Small intestine (tissue), 7 donors: Measurements from ENCODE around the gene HOXA5. TPM values are rescaled to one million over a fixed set of nuclear protein-coding genes. Genes with fewer than 3 reads are reported as not detected.

Experiments used
- DNase-seq, 2 donors: peaks; one replicate each; pipeline versions ENCODE4 v3.0.0 to v3.0.0-alpha.2; 2013
- FAIRE-seq: peaks from 2 replicates; lab custom pipeline; 2012; peaks lifted over from hg19 to GRCh38; lab: Jason Lieb, UNC
- H3K27ac ChIP-seq, 3 donors: one replicate each; pipeline ENCODE4 v1.5.1; 2013; ENCODE audit warnings: low read length in 2 of 3, mild to moderate bottlenecking in 2 of 3, control low read depth in 1 of 3, inconsistent platforms in 1 of 3, low read depth in 1 of 3, moderate library complexity in 1 of 3
- H3K27me3 ChIP-seq, 3 donors: one replicate each; pipeline ENCODE4 v1.6.1; 2013; ENCODE audit warnings: low read length in 3 of 3, inconsistent platforms in 1 of 3; ENCODE audit not compliant: control insufficient read depth in 3 of 3, insufficient read depth in 3 of 3
- H3K36me3 ChIP-seq, 3 donors: one replicate each; pipeline ENCODE4 v1.6.1; 2013; ENCODE audit warnings: low read length in 3 of 3, inconsistent platforms in 1 of 3, low read depth in 1 of 3, mild to moderate bottlenecking in 1 of 3, moderate library complexity in 1 of 3; ENCODE audit not compliant: control insufficient read depth in 3 of 3, insufficient read depth in 2 of 3
- H3K4me1 ChIP-seq, 3 donors: one replicate each; pipeline ENCODE4 v1.6.1; 2013; ENCODE audit warnings: low read length in 2 of 3, inconsistent platforms in 1 of 3, low read depth in 1 of 3, mild to moderate bottlenecking in 1 of 3, moderate library complexity in 1 of 3; ENCODE audit not compliant: control insufficient read depth in 3 of 3, insufficient read depth in 2 of 3
- H3K4me3 ChIP-seq, 3 donors: one replicate each; pipeline ENCODE4 v1.5.1; 2013; ENCODE audit warnings: low read length in 3 of 3, control low read depth in 1 of 3, inconsistent platforms in 1 of 3, low read depth in 1 of 3, mild to moderate bottlenecking in 1 of 3, moderate library complexity in 1 of 3
- H3K9me3 ChIP-seq, 2 donors: one replicate each; pipeline ENCODE4 v1.6.1; 2013; ENCODE audit warnings: low read depth in 1 of 2, low read length in 1 of 2; ENCODE audit not compliant: control insufficient read depth in 2 of 2, insufficient read depth in 1 of 2
- WGBS, 3 donors: extraction: QIAGEN DNeasy Blood & Tissue Kit; methylation state at CpG; one replicate each; pipeline ENCODE4 v1.1.7; 2013; 5-methylcytosine and 5-hydroxymethylcytosine counted together
- polyA plus RNA-seq, 4 donors: library from polyadenylated mRNA; stranded (reverse) in 3 of 4; unstranded in 1 of 4; fragments of 200-250 nt in 3 of 4; fragments of 120-200 nt in 1 of 4; gene quantifications; one replicate each; pipeline versions ENCODE4 v1.2.1 to v1.2.3, GENCODE V29; 2013
- donor health status: healthy with polysubstance abuse.
- donor health status: control.
- donor health status: control.
- donor health status: Bipolar disorder and iron deficiency.
- donor health status: healthy.

The HOXA5 gene
- polyA plus RNA-seq, 4 donors, result 0.45 to 44.0 (median 5.1) TPM

DNA sequence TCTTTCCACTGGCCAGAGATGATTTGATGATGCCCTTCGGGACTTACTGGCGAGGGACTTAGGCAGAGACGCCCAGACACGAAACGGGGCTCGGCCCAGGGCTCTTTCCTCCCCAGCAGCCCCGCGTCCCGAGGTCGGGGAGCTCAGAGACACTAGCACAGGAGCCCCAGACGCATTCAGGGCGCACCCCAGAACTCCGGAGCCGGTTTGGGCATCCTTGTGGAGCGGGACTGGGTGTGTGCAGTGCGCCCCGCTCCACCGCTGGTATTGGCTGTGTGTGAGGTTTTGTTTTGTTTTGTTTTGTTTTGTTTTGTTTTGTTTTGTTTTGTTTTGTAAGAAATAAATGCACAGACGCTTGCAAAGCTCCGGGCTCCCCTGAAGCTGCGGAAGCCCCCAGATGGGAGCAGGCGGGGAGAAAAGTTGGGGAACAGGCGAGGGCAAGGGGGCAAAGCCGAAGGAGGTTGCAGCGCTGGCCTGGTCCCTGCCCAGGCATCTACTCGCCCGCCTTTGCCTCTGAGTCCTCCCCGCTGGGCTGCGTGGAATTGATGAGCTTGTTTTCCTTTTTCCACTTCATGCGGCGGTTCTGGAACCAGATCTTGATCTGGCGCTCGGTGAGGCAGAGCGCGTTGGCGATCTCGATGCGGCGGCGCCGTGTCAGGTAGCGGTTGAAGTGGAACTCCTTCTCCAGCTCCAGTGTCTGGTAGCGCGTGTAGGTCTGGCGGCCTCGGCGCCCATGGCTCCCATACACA is 1.9 kb upstream of the HOXA5 start:
- Histone ChIP-seq H3K9me3 (no peaks in the 10 kb centered on the region), H3K27me3 (peaks cover 9 to 78% (median 13%) of the 10 kb centered on the region in 3 donors), H3K4me1 (peaks cover 0 to 42% (median 0%) of the 10 kb centered on the region in 3 donors), H3K36me3 (peaks cover 0 to 38% (median 0%) of the 10 kb centered on the region in 3 donors), H3K4me3 (peak overlapping the region in 1 of 3 donors; percentile 29), H3K27ac (peak overlapping the region in 2 of 3 donors; percentile 52 to 62)
- DNase-seq, result no peak
- FAIRE-seq, result no peak
- WGBS, 3 donors, result 29 to 67% (median 47%) methylated on average over 47 of the region's 47 CpGs

DNA sequence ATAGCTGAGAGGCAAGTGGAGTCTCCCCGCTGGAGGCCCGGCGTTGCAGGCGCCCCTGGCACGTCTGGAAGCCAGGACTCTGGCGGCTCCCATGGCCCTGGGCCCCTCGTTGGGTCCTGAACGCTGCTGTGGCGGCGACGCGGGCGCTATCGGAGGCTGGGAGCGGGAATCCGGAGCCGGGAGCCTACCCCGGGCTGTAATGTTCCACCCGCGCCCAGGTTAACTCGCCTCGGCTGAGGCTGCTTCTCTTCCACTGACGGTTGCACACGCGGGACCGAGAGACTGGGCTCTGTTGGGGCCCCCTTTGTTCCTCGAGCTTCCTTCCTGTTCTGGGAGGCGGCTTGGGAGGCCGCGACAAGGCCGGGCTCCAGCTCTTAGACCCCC is 1.3 kb upstream of the HOXA5 start:
- Histone ChIP-seq H3K27ac (peak overlapping the region in 2 of 3 donors; percentile 52 to 62), H3K36me3 (peaks cover 0 to 35% (median 0%) of the 10 kb centered on the region in 3 donors), H3K4me1 (peaks cover 0 to 41% (median 2%) of the 10 kb centered on the region in 3 donors), H3K27me3 (peaks cover 9 to 72% (median 13%) of the 10 kb centered on the region in 3 donors), H3K4me3 (peak overlapping the region in 1 of 3 donors; percentile 29), H3K9me3 (no peaks in the 10 kb centered on the region)
- FAIRE-seq, result no peak
- WGBS, 3 donors, result 7 to 47% (median 32%) methylated on average over 30 to 31 of the region's 31 CpGs
- no peak for DNase-seq

DNA sequence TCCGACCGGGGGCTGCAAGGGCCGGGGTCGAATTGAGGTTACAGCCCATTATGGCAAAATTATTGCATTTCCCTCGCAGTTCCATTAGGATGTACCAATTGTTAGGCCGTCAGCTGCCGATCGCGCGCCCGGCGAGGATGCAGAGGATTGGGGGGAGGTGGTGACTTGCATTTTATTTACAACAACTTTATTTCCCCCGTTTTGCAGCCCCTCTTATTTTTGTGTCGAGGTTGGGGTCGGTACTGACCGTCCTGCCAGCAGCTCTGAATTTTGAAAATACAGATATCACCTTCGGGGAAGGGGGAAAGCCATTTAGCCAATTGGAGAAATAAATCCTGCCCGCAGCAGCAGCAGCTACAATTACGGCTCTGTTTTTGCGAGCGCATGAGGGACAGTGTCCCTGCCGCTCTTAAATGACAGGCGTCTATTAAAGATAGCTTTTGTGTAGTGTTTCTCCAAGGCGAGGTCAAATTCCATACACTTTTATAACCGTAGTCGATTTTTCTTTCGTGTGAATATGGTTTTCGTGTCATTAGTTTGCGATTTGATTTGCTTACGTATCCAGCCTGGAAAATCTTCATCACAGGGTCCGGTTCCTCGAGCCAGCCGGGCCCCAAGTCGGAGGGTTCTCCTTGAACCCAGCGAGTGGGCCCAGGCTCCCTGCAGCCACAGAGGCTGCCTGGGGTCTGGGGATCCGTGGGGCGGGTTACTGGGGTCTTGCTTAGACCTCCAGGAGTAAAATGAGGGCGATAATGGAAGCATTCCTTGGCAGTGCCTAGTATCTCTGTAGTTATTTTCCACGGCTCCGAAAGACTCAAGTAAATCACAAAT is 684 bp upstream of the HOXA5 start:
- H3K27ac ChIP-seq, result peak overlapping the region in 2 of 3 donors; percentile 55 to 62
- FAIRE-seq (no peak), DNase-seq (peak in 1 of 2 donors; percentile 66)
- H3K4me1 ChIP-seq, result peaks cover 0 to 41% (median 2%) of the 10 kb centered on the region in 3 donors
- 14 to 45% (median 39%) methylated on average over 40 of the region's 40 CpGs for WGBS, 3 donors
- H3K36me3 ChIP-seq, result peaks cover 0 to 35% (median 0%) of the 10 kb centered on the region in 3 donors
- H3K9me3 ChIP-seq, result no peaks in the 10 kb centered on the region
- peak overlapping the region in 2 of 3 donors; percentile 29 to 46 for H3K4me3 ChIP-seq
- H3K27me3 ChIP-seq, result peaks cover 9 to 68% (median 13%) of the 10 kb centered on the region in 3 donors

DNA sequence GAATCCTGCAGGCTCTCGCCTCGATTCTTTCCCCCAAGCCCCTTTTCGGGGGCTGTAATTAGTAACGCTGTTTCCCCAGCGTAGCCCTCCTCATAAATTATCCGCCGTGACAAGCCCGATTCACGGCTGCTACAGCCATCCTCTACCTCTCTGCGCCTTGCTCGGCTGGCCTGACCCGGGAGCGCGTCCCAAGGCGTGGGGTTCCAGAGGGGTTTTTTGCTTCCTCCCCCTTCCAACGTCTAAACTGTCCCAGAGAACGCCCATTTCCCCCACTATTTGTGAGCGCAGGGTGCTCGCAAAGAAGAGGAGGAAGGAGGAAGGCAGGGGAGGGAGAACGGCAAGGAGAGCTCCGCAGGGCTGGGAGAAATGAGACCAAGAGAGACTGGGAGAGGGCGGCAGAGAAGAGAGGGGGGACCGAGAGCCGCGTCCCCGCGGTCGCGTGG is 880 bp downstream of the HOXA5 start:
- Histone ChIP-seq H3K36me3 (peaks cover 0 to 35% (median 0%) of the 10 kb centered on the region in 3 donors), H3K27ac (peak overlapping the region in 2 of 3 donors; percentile 75 to 94), H3K4me3 (peak overlapping the region; percentile 42 to 64 (median 46)), H3K4me1 (peaks cover 0 to 43% (median 2%) of the 10 kb centered on the region in 3 donors), H3K9me3 (no peaks in the 10 kb centered on the region), H3K27me3 (peaks cover 9 to 52% (median 13%) of the 10 kb centered on the region in 3 donors)
- no peak for DNase-seq
- no peak for FAIRE-seq
- WGBS, 3 donors, result 14 to 20% (median 17%) methylated on average over 28 to 29 of the region's 29 CpGs

DNA sequence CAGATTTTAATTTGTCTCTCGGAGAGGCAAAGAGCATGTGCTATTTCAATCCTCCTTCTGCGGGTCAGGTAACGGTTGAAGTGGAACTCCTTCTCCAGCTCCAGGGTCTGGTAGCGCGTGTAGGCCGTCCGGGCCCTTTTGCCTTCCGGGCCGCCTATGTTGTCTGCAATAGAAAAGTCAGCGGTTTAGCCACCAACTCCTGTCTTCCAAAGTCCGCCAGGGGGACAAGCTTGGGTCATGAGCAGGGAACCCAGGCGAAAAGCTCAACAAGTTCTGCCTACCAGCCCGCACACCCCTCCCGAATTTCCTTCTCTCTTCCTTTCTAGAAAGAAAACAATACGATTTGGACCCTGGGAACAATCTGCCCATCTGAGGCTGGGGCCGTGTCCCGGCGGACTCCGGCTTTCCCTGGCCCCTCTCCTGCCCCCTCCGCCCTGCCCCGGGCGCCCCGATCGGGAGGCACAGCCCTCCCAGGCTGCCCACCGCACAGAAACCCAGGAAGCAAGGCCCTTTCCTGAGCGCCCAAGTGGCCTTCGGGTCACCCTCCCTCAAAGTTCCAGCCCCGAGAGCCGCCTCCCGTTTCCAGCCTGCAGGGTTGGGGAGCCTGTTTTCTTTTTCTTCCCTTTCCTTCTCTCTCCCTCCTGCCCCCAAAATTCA is 1.4 kb downstream of the HOXA5 start:
- Histone ChIP-seq H3K4me1 (peaks cover 0 to 37% (median 2%) of the 10 kb centered on the region in 3 donors), H3K27ac (peak overlapping the region in 2 of 3 donors; percentile 75 to 94), H3K36me3 (peaks cover 0 to 35% (median 0%) of the 10 kb centered on the region in 3 donors), H3K27me3 (peaks cover 9 to 47% (median 13%) of the 10 kb centered on the region in 3 donors), H3K4me3 (peak overlapping the region; percentile 22 to 64 (median 46)), H3K9me3 (no peaks in the 10 kb centered on the region)
- FAIRE-seq (no peak), DNase-seq (no peak)
- 33 to 48% (median 36%) methylated on average over 30 of the region's 30 CpGs for whole genome bisulfite sequencing, 3 donors

DNA sequence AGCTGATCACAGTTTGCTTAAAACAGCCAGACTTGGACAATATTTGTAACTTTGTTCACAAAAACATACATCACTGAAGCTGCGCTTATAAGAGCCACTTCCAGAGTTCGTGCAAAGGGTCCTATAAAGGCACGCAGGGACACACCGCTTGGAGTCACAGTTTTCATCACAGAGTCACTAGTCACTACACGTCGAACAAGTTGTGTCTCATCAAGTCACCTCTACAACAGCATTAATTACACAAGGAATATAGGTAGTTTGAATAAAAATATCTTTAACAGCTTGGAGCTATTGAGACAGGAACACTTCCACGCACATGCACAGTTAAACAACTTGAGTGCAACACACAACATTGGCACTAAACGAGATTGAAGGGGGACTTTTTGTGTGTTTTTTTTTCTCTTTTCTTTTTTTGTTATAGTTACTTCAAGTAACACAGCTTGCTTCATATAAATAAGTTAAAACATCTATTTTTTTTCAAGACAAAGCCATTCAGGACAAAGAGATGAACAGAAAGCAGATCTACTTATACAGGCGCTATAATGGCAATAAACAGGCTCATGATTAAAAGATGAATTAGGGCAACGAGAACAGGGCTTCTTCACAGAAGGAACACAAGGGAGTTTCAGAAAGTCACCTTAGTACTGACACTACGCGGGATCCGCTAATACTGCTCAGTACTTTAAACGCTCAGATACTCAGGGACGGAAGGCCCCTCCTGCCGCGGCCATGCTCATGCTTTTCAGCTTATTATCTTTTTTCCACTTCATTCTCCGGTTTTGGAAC is 2.2 kb downstream of the HOXA5 start:
- peak overlapping the region in 1 of 3 donors; percentile 64 for H3K4me3 ChIP-seq
- H3K9me3 ChIP-seq, result no peaks in the 10 kb centered on the region
- no peak for FAIRE-seq
- peaks cover 7 to 40% (median 9%) of the 10 kb centered on the region in 3 donors for H3K27me3 ChIP-seq
- WGBS, 3 donors, result 62 to 77% (median 64%) methylated on average over 18 of the region's 18 CpGs
- H3K4me1 ChIP-seq, result peaks cover 0 to 43% (median 2%) of the 10 kb centered on the region in 3 donors
- peaks cover 0 to 35% (median 0%) of the 10 kb centered on the region in 3 donors for H3K36me3 ChIP-seq
- no peak for DNase-seq
- H3K27ac ChIP-seq, result peak overlapping the region in 2 of 3 donors; percentile 75 to 94

DNA sequence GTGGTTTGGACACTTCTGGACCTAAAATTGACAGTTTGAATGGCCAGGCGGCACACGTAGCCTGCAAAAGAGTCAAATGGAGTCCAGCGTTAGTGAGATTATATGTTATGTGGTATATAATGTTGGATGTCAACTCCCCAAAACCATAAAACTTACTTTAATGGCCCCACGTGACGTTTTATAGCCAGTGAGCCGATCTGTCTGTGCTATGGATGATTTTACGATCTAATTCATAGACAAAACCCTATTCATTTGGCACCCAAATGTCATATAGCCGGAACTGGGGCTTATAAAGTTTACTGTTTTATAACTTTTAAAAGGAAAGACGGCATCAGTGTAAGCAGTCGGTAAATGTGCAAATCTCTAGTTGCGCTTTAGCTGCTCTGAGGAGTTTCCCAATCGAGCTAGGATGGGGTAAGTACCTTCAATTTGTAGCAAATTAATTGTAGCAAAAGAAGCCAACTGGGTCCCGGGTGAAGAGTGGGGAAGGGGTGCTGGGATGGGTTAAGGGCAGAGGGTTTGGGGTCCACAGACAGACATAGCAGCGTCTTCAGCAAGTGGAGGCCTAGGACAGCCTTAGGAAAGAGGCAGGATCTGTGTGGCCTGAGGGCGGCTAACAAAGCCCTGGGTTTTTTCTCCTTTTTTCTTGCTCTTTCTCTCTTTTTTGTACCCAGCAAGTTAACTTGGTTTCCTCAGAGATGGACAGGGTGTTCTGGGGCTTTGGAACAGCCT is 3.2 kb downstream of the HOXA5 start:
- Histone ChIP-seq H3K9me3 (no peaks in the 10 kb centered on the region), H3K36me3 (peaks cover 0 to 29% (median 0%) of the 10 kb centered on the region in 3 donors), H3K4me1 (peaks cover 0 to 51% (median 2%) of the 10 kb centered on the region in 3 donors), H3K27me3 (peaks cover 7 to 29% (median 9%) of the 10 kb centered on the region in 3 donors), H3K27ac (peak overlapping the region in 2 of 3 donors; percentile 77 to 81), H3K4me3 (peak overlapping the region in 2 of 3 donors; percentile 45 to 53)
- FAIRE-seq (no peak), DNase-seq (peak; percentile 76 to 92)
- WGBS, 3 donors, result 20 to 43% (median 30%) methylated on average over 15 of the region's 15 CpGs
